H1 (cell line): ENCODE results near the gene NPR2. TPM values are rescaled to one million over a fixed set of nuclear protein-coding genes. Genes with fewer than 3 reads are reported as not detected.

Source experiments
- CTCF ChIA-PET: fragments of 300-600 bp; sonication (Branson Sonifier 250); formaldehyde crosslinking; loops from one replicate; lab custom pipeline; 2021; ENCODE audit not compliant: partially characterized antibody; lab: Charles Lee
- POLR2A ChIA-PET: fragments of 300-600 bp; sonication (Branson Sonifier 250); formaldehyde crosslinking; loops from one replicate; lab custom pipeline; 2021; ENCODE audit warnings: inconsistent platforms; ENCODE audit not compliant: partially characterized antibody; lab: Charles Lee
- DNase-seq, 2 experiments: peaks; one replicate each; pipeline versions ENCODE4 v3.0.0 to v3.0.0-alpha.2; 2010 to 2022; ENCODE audit warnings: low spot score in 2 of 2, low read depth in 1 of 2, mixed read lengths in 1 of 2
- FAIRE-seq: peaks from 2 replicates; lab custom pipeline; 2011; peaks lifted over from hg19 to GRCh38; lab: Jason Lieb, UNC
- H2AFZ ChIP-seq: 2 replicates; pipeline ENCODE4 v1.8.1; 2012; ENCODE audit warnings: low read length, inconsistent platforms
- H2AK5ac ChIP-seq: 2 replicates; pipeline ENCODE4 v1.6.1; 2013; ENCODE audit warnings: low read depth, low read length
- H2BK120ac ChIP-seq: replicated peaks from 2 replicates; pipeline ENCODE3; 2013; ENCODE audit warnings: low read depth, low read length, inconsistent platforms
- H2BK12ac ChIP-seq: 2 replicates; pipeline ENCODE4 v1.6.1; 2013; ENCODE audit warnings: low read depth, low read length
- H2BK15ac ChIP-seq: 2 replicates; pipeline ENCODE4 v1.6.1; 2013; ENCODE audit warnings: low read length
- H2BK20ac ChIP-seq: 2 replicates; pipeline ENCODE4 v1.6.1; 2013; ENCODE audit warnings: low read length
- H2BK5ac ChIP-seq: 2 replicates; pipeline ENCODE4 v1.6.1; 2013; ENCODE audit warnings: low read depth, low read length
- H3K14ac ChIP-seq: 2 replicates; pipeline ENCODE4 v1.6.1; 2013; ENCODE audit warnings: inconsistent platforms; ENCODE audit not compliant: insufficient read length
- H3K18ac ChIP-seq: 2 replicates; pipeline ENCODE4 v1.6.1; 2013; ENCODE audit warnings: low read length; ENCODE audit errors: extremely low read depth
- H3K23ac ChIP-seq: 2 replicates; pipeline ENCODE4 v1.6.1; 2013; ENCODE audit warnings: inconsistent platforms; ENCODE audit not compliant: insufficient read length
- H3K23me2 ChIP-seq: 2 replicates; pipeline ENCODE4 v1.6.1; 2013; ENCODE audit warnings: low read depth, low read length
- H3K27ac ChIP-seq: 2 replicates; pipeline ENCODE4 v1.6.1; 2011; ENCODE audit warnings: low read depth, low read length, inconsistent platforms
- H3K27me3 ChIP-seq, 4 experiments: replicated peaks in 1 of 4; 1 replicate in 1 of 4; 2 replicates in 3 of 4; pipeline versions ENCODE4 v1.6.1 to v1.8.1; 2011 to 2013; ENCODE audit warnings: low read length in 3 of 4, mild to moderate bottlenecking in 3 of 4, inconsistent platforms in 2 of 4, mixed read lengths in 2 of 4, moderate library complexity in 1 of 4; ENCODE audit not compliant: control insufficient read depth in 3 of 4, insufficient read depth in 3 of 4; ENCODE audit errors: extremely low read depth in 1 of 4
- H3K36me3 ChIP-seq, 4 experiments: 2 replicates each; pipeline versions ENCODE4 v1.6.1 to v1.8.1; 2011 to 2013; ENCODE audit warnings: mild to moderate bottlenecking in 4 of 4, low read length in 3 of 4, moderate library complexity in 2 of 4, control low read depth in 1 of 4, inconsistent platforms in 1 of 4; ENCODE audit not compliant: insufficient read depth in 4 of 4, control insufficient read depth in 2 of 4
- H3K4ac ChIP-seq: replicated peaks from 2 replicates; pipeline ENCODE3; 2013; ENCODE audit warnings: low read length, low read depth, mixed read lengths, inconsistent platforms; ENCODE audit not compliant: insufficient read length
- H3K4me1 ChIP-seq, 4 experiments: replicated peaks in 1 of 4; 1 replicate in 1 of 4; 2 replicates in 3 of 4; pipeline versions ENCODE4 v1.6.1 to v1.8.1; 2011 to 2013; ENCODE audit warnings: low read length in 3 of 4, inconsistent platforms in 2 of 4, mixed read lengths in 1 of 4; ENCODE audit not compliant: insufficient read depth in 4 of 4, control insufficient read depth in 3 of 4
- H3K4me2 ChIP-seq, 2 experiments: 2 replicates each; pipeline versions ENCODE4 v1.6.1 to v1.8.1; 2011 to 2013; ENCODE audit warnings: low read depth in 2 of 2, low read length in 2 of 2, control low read depth in 1 of 2, inconsistent platforms in 1 of 2, mild to moderate bottlenecking in 1 of 2; ENCODE audit not compliant: insufficient read depth in 1 of 2
- H3K4me3 ChIP-seq, 4 experiments: fragments of 200-600, 300-600 bp in 1 of 4; sonication (generic), shearing (Covaris generic), sonication (Bioruptor Twin) in 1 of 4; 2 replicates each; pipeline versions ENCODE4 v1.5.1 to v1.8.1; 2011 to 2016; ENCODE audit warnings: low read length in 4 of 4, low read depth in 3 of 4, control low read depth in 2 of 4, inconsistent platforms in 2 of 4, mild to moderate bottlenecking in 2 of 4, mixed read lengths in 1 of 4, moderate library complexity in 1 of 4; ENCODE audit not compliant: insufficient read depth in 2 of 4; ENCODE audit errors: extremely low read depth in 1 of 4
- H3K56ac ChIP-seq: replicated peaks from 2 replicates; pipeline ENCODE3; 2013; ENCODE audit warnings: low read depth, mild to moderate bottlenecking, mixed read lengths, low read length, inconsistent platforms; ENCODE audit not compliant: insufficient read length
- H3K79me1 ChIP-seq: 2 replicates; pipeline ENCODE4 v1.6.1; 2013; ENCODE audit warnings: low read depth, low read length, control low read depth
- H3K79me2 ChIP-seq, 2 experiments: 2 replicates each; pipeline versions ENCODE4 v1.6.1 to v1.8.1; 2012 to 2013; ENCODE audit warnings: low read length in 2 of 2, mild to moderate bottlenecking in 2 of 2, inconsistent platforms in 1 of 2; ENCODE audit not compliant: insufficient read depth in 2 of 2, control insufficient read depth in 1 of 2
- H3K9ac ChIP-seq, 4 experiments: replicated peaks in 1 of 4; 1 replicate in 1 of 4; 2 replicates in 3 of 4; pipeline versions ENCODE4 v1.6.1 to v1.8.1; 2011 to 2013; ENCODE audit warnings: low read depth in 3 of 4, low read length in 3 of 4, control low read depth in 2 of 4, mild to moderate bottlenecking in 2 of 4, moderate library complexity in 2 of 4, inconsistent platforms in 1 of 4; ENCODE audit errors: extremely low read depth in 1 of 4
- H3K9me3 ChIP-seq, 2 experiments: 2 replicates each; pipeline versions ENCODE4 v1.6.1 to v1.8.1; 2012 to 2013; ENCODE audit warnings: mild to moderate bottlenecking in 2 of 2, moderate library complexity in 2 of 2, control low read depth in 1 of 2, inconsistent platforms in 1 of 2, low read depth in 1 of 2, low read length in 1 of 2, mixed read lengths in 1 of 2; ENCODE audit not compliant: insufficient read depth in 2 of 2
- H4K20me1 ChIP-seq, 2 experiments: replicated peaks in 1 of 2; 2 replicates each; pipeline versions ENCODE3 to v1.8.1; 2011 to 2013; ENCODE audit warnings: inconsistent platforms in 2 of 2, low read length in 2 of 2, mild to moderate bottlenecking in 1 of 2; ENCODE audit not compliant: insufficient read depth in 2 of 2, control insufficient read depth in 1 of 2
- H4K5ac ChIP-seq: 2 replicates; pipeline ENCODE4 v1.6.1; 2013; ENCODE audit warnings: low read length, low read depth, mixed read lengths, inconsistent platforms; ENCODE audit not compliant: insufficient read length
- H4K8ac ChIP-seq: 2 replicates; pipeline ENCODE4 v1.8.0; 2013; ENCODE audit warnings: mild to moderate bottlenecking, moderate library complexity, low read length, inconsistent platforms; ENCODE audit not compliant: insufficient read depth; ENCODE audit errors: extremely low read depth
- H4K91ac ChIP-seq: replicated peaks from 2 replicates; pipeline ENCODE3; 2013; ENCODE audit warnings: low read length, mixed read lengths, inconsistent platforms; ENCODE audit not compliant: insufficient read length
- CEBPB ChIP-seq: IDR thresholded peaks from 2 replicates; pipeline ENCODE4 v1.6.1; 2012; ENCODE audit warnings: low read depth, low read length
- RFX5 ChIP-seq: IDR thresholded peaks from 2 replicates; pipeline ENCODE4 v1.6.1; 2011; ENCODE audit warnings: low read depth, low read length, improper control_type of control experiment, borderline replicate concordance
- TAF7 ChIP-seq: optimal IDR thresholded peaks from 2 replicates; pipeline ENCODE3; 2011; ENCODE audit warnings: low read depth, mild to moderate bottlenecking, inconsistent platforms, low read length, moderate library complexity, borderline replicate concordance
- WGBS, 2 experiments: shearing (Covaris generic) in 1 of 2; methylation state at CpG; one replicate each; pipeline versions ENCODE4 v1.1.6 to v1.1.7; 2013 to 2015; ENCODE audit warnings: low lambda C conversion rate in 2 of 2, mixed read lengths in 2 of 2, inconsistent platforms in 1 of 2, low coverage in 1 of 2, missing lambda C conversion rate in 1 of 2; ENCODE audit not compliant: insufficient replicate concordance in 2 of 2, insufficient coverage in 1 of 2, insufficient read length in 1 of 2; ENCODE audit errors: extremely low coverage in 1 of 2, missing lambda C conversion rate in 1 of 2; 5-methylcytosine and 5-hydroxymethylcytosine counted together
- polyA plus RNA-seq, 7 experiments: library from polyadenylated mRNA; depleted of rRNA in 3 of 7; stranded (reverse) in 5 of 7; unstranded in 2 of 7; fragments of >200 nt in 5 of 7; fragments of 200-250 nt in 2 of 7; gene quantifications; 1 replicate in 5 of 7; 2 replicates in 1 of 7; 4 replicates in 1 of 7; pipeline versions ENCODE4 v1.2.1 to v1.2.3, GENCODE V29; 2011 to 2013; ENCODE audit warnings: missing spikeins in 2 of 7, mixed read lengths in 2 of 7
- total RNA-seq: library from RNA; stranded (reverse); fragmentation: NEBNext Ultra II Directional; extraction: Animal tissue kit (Norgen Biotek cat#: 25700); gene quantifications from 2 replicates; pipeline ENCODE4 v1.2.1, GENCODE V29; 2021
- TF ChIP-seq, protein P1 (sequence below): IDR thresholded peaks from 2 replicates; pipeline ENCODE4 v1.6.1; 2012; ENCODE audit warnings: low read length, inconsistent platforms

The NPR2 gene
- total and polyA plus RNA-seq, 2 of the 8 experiments (the other 6 are each of a cell fraction or from before 2014, with no cell fraction given) = 11.0 to 17.0 TPM

DNA sequence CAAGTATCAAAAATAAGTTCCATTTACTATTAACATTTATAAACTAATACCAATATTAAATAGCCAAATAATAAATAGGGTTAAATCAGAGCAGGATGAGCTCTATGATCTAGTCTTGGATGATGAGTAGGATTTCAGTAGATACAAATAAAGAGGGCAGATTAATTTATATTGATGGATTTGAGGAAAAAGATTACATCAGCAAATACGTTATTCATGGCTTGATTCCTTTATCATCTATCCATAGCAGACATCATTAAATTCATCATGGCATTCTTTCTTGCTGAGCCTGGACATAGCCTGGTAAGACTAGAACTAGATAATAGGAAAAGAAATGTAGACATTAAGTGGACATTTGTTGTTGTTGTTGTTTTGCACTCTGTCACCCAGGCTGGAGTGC lies 23.9 kb upstream of the NPR2 start:
- no peak overlapping the region for H4K5ac ChIP-seq
- WGBS, 2 experiments = 85% methylated on average over 1 of the region's 1 CpG; no CpG with 5 or more reads in 1 of the 2 experiments
- TF ChIP-seq, protein P1, sequence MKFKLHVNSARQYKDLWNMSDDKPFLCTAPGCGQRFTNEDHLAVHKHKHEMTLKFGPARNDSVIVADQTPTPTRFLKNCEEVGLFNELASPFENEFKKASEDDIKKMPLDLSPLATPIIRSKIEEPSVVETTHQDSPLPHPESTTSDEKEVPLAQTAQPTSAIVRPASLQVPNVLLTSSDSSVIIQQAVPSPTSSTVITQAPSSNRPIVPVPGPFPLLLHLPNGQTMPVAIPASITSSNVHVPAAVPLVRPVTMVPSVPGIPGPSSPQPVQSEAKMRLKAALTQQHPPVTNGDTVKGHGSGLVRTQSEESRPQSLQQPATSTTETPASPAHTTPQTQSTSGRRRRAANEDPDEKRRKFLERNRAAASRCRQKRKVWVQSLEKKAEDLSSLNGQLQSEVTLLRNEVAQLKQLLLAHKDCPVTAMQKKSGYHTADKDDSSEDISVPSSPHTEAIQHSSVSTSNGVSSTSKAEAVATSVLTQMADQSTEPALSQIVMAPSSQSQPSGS = no peak
- TF ChIP-seq RFX5 (no peak), CEBPB (no peak), TAF7 (no peak)
- no peak overlapping the region for H2BK20ac ChIP-seq
- no peak overlapping the region for H2AK5ac ChIP-seq
- ChIA-PET POLR2A (interaction anchor here (1.2 to 1.4 kb wide), 3 partner anchors 15 to 25 kb away, joined by 3 to 5 read pairs (median 4); no protein-coding TSS in a partner anchor), CTCF (interaction anchor here (0.6 to 1.4 kb wide), 4 partner anchors 23 to 164 kb away, joined by 3 to 5 read pairs (median 3); no protein-coding TSS in a partner anchor)
- H3K9ac ChIP-seq = no peak overlapping the region
- no peak overlapping the region for H3K4ac ChIP-seq
- no peaks in the 10 kb centered on the region for H3K27me3 ChIP-seq
- H4K91ac ChIP-seq = no peak overlapping the region
- H4K8ac ChIP-seq = no peak overlapping the region
- no peak overlapping the region for H2BK12ac ChIP-seq
- H2BK15ac ChIP-seq = no peak overlapping the region
- no peaks in the 10 kb centered on the region for H3K4me1 ChIP-seq
- DNase-seq (no peak), FAIRE-seq (no peak)
- H3K36me3 ChIP-seq = no peaks in the 10 kb centered on the region
- H3K9me3 ChIP-seq = no peaks in the 10 kb centered on the region
- H3K23me2 ChIP-seq = no peaks in the 10 kb centered on the region
- H3K27ac ChIP-seq = no peak overlapping the region
- no peak overlapping the region for H3K18ac ChIP-seq
- H2BK120ac ChIP-seq = no peak overlapping the region
- no peak overlapping the region for H2BK5ac ChIP-seq
- H3K56ac ChIP-seq = no peak overlapping the region
- no peak overlapping the region for H3K23ac ChIP-seq
- no peak overlapping the region for H3K14ac ChIP-seq
- H3K4me2 ChIP-seq = no peak overlapping the region
- H3K4me3 ChIP-seq = no peak overlapping the region
- no peak overlapping the region for H2AFZ ChIP-seq
- H3K79me1 ChIP-seq = no peaks in the 10 kb centered on the region
- no peaks in the 10 kb centered on the region for H3K79me2 ChIP-seq
- no peaks in the 10 kb centered on the region for H4K20me1 ChIP-seq
